GM23248 (cell line): ENCODE measurements around the gene PPP2R2B. TPM values are rescaled to one million over a fixed set of nuclear protein-coding genes. Genes with fewer than 3 reads are reported as not detected.

Source experiments
- DNase-seq: peaks from one replicate; pipeline ENCODE4 v3.0.0-alpha.2; 2015
- H2AFZ ChIP-seq: fragments of 200-600 bp; sonication (generic); 2 replicates; pipeline ENCODE4 v1.6.1; 2016; ENCODE audit warnings: antibody characterized with exemption
- H3F3A ChIP-seq: fragments of 200-600 bp; sonication (generic); 2 replicates; pipeline ENCODE4 v1.6.1; 2016; ENCODE audit warnings: mild to moderate bottlenecking, antibody characterized with exemption, mixed run types; ENCODE audit not compliant: insufficient read depth
- H3K27ac ChIP-seq: fragments of 200-600 bp; sonication (generic); 2 replicates; pipeline ENCODE4 v1.5.1; 2016; ENCODE audit warnings: mild to moderate bottlenecking
- H3K27me3 ChIP-seq: fragments of 200-600 bp; sonication (generic); replicated peaks from 2 replicates; pipeline ENCODE4 v1.6.1; 2016; ENCODE audit warnings: mild to moderate bottlenecking; ENCODE audit not compliant: insufficient read depth
- H3K36me3 ChIP-seq: fragments of 200-600 bp; sonication (generic); 2 replicates; pipeline ENCODE4 v1.6.1; 2016; ENCODE audit warnings: low read depth, mild to moderate bottlenecking
- H3K4me1 ChIP-seq: fragments of 200-600 bp; sonication (generic); 2 replicates; pipeline ENCODE4 v1.6.1; 2016; ENCODE audit warnings: mild to moderate bottlenecking; ENCODE audit not compliant: insufficient read depth
- H3K4me2 ChIP-seq: fragments of 200-600 bp; sonication (generic); one replicate; pipeline ENCODE4 v1.6.1; 2016; ENCODE audit warnings: mild to moderate bottlenecking; ENCODE audit not compliant: unreplicated experiment
- H3K4me3 ChIP-seq: fragments of 200-600 bp; sonication (generic); 2 replicates; pipeline ENCODE4 v1.5.1; 2016; ENCODE audit warnings: mild to moderate bottlenecking
- H3K79me2 ChIP-seq: fragments of 200-600 bp; sonication (generic); 2 replicates; pipeline ENCODE4 v1.6.1; 2016; ENCODE audit warnings: mild to moderate bottlenecking; ENCODE audit not compliant: insufficient read depth
- H3K9ac ChIP-seq: fragments of 200-600 bp; sonication (generic); 2 replicates; pipeline ENCODE4 v1.6.1; 2016; ENCODE audit warnings: mild to moderate bottlenecking
- H3K9me2 ChIP-seq: fragments of 200-600 bp; sonication (generic); 2 replicates; pipeline ENCODE4 v1.6.1; 2016; ENCODE audit warnings: mixed run types, mild to moderate bottlenecking, moderate library complexity; ENCODE audit not compliant: insufficient read depth
- H3K9me3 ChIP-seq: fragments of 200-600 bp; sonication (generic); one replicate; pipeline ENCODE4 v1.6.1; 2017; ENCODE audit warnings: low read depth
- H4K20me1 ChIP-seq: fragments of 200-600 bp; sonication (generic); 2 replicates; pipeline ENCODE4 v1.6.0; 2016; ENCODE audit not compliant: insufficient read depth
- EZH2 ChIP-seq: fragments of 200-600 bp; sonication (generic); IDR thresholded peaks from 2 replicates; pipeline ENCODE4 v1.6.1; 2018; ENCODE audit warnings: antibody characterized with exemption, mild to moderate bottlenecking; ENCODE audit not compliant: insufficient read depth, poor library complexity, severe bottlenecking
- EZH2phosphoT487 ChIP-seq: fragments of 200-600 bp; sonication (generic); IDR thresholded peaks from 2 replicates; pipeline ENCODE4 v1.6.1; 2018; ENCODE audit warnings: antibody characterized with exemption, moderate library complexity, mild to moderate bottlenecking, low read depth; ENCODE audit not compliant: insufficient read depth
- WGBS, 2 experiments: methylation state at CpG; one replicate each; pipeline ENCODE4 v1.1.6; 2015 to 2017; ENCODE audit warnings: low lambda C conversion rate in 2 of 2, low coverage in 1 of 2; ENCODE audit errors: missing lambda C conversion rate in 2 of 2; 5-methylcytosine and 5-hydroxymethylcytosine counted together
- in situ Hi-C: fragments of 300-500 bp; cut with MboI; formaldehyde crosslinking; loops from 2 replicates; pipeline ENCODE4 v1.15.0; 2020
- polyA plus RNA-seq: library from polyadenylated mRNA; unstranded; fragments of >200 nt; fragmentation: Nextera tagmentation; extraction: Ambion mirVana; gene quantifications from 2 replicates; pipeline ENCODE4 v1.2.1, GENCODE V29; 2016
- total RNA-seq: library from RNA; depleted of rRNA; stranded (reverse); fragments of >200 nt; shearing (Covaris generic); gene quantifications from 2 replicates; pipeline ENCODE4 v1.2.3, GENCODE V29; 2014

Gene PPP2R2B
- total and polyA plus RNA-seq, 2 experiments from 2014 or later: 0.11 to 0.28 TPM

DNA sequence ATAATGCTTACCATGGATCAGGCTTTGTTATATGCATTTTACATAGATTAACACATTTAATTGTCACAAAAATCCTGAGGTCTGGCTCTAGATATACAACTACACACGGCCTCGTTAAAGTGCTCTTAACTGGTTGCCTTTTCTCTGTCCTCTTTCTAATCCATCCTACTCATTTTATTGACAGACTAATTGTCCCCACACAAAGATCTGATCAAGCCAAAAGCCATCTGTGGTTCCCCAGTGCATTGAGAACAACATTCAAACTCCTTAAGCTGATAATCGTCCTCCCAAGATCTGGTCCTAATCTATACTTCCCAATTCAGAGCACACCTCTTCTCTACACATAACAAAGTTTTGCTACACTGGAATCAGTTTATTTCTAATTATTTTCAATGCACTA is 23.9 kb upstream of the PPP2R2B start:
- Histone ChIP-seq H3F3A (no peaks in the 10 kb centered on the region), H3K9ac (no peak overlapping the region), H3K4me2 (no peak overlapping the region), H3K9me2 (no peaks in the 10 kb centered on the region), H3K79me2 (no peaks in the 10 kb centered on the region), H3K4me3 (no peak overlapping the region), H4K20me1 (no peaks in the 10 kb centered on the region), H3K27me3 (no peaks in the 10 kb centered on the region), H2AFZ (no peak overlapping the region), H3K36me3 (no peaks in the 10 kb centered on the region), H3K27ac (no peak overlapping the region), H3K9me3 (no peaks in the 10 kb centered on the region), H3K4me1 (no peaks in the 10 kb centered on the region)
- no peak for TF ChIP-seq EZH2
- TF ChIP-seq EZH2phosphoT487: no peak
- in situ Hi-C loops: no loop called here
- DNase-seq: no peak
- WGBS, 2 experiments: 40 to 45% methylated on average over 3 of the region's 3 CpGs

DNA sequence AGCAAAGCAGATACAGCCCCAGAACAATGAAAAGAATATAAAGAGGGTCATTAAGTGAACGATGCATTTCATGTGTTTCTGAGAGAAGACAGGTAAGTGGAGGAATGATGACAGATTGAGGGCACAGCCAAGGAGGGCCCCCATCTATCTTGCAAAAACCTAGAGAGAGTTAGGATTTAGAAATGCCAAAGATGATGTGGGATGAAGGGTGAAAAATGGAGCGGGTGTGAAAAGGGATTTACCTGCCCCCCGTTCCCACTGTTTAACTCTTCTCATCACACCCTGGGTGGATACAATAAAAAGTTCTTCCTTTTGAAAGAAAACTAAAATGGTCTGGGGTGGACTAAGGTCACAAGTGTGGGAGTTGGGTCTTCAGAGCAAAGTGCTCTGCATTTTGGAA is 18.5 kb upstream of the PPP2R2B start:
- H3K9me3 ChIP-seq: no peaks in the 10 kb centered on the region

DNA sequence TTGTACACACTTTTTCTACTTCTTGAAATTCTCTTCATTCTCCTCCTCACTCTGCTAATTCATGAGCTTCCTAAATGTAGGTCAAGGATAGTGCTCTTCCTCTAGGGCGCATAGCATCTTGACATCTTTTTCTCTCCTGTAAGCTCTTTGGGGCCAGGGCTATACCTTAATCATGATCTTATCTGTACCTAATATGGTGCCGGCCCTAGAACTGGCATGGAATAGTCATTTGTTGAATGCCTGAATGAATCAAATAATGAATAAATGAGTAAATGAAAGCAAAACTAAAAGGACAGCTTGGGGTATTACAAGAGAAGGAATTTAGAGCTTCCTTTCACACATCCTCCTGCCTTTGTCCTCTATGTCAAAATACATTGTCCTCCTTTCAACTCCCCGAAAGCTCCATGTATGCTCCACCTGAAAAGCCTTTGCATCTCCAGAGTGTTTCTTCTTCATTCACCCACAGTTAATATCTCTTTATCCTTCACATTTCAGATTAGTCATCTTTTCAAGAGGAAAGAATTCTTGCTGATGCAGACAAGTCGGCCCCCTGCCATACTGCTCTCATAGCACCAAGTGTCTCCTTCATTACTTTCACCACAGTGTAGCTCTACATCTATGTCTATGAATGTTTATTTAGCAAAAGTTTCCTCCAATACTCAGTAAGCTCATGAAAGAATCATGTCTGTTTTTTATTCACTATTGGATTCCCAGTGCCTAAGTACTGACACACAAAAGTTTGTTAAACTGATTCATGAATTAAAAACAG is 16.4 kb upstream of the PPP2R2B start:
- H3K79me2 ChIP-seq: no peaks in the 10 kb centered on the region
- no peak for TF ChIP-seq EZH2
- TF ChIP-seq EZH2phosphoT487: no peak
- H3K4me1 ChIP-seq: no peaks in the 10 kb centered on the region
- H3K9me2 ChIP-seq: no peaks in the 10 kb centered on the region
- no peak overlapping the region for H3K4me2 ChIP-seq
- no peak overlapping the region for H2AFZ ChIP-seq
- no peak overlapping the region for H3K9ac ChIP-seq
- no peaks in the 10 kb centered on the region for H3K9me3 ChIP-seq
- no peak for DNase-seq
- in situ Hi-C loops: no loop called here
- no peaks in the 10 kb centered on the region for H3K27me3 ChIP-seq
- no peak overlapping the region for H3K27ac ChIP-seq
- H3K4me3 ChIP-seq: no peak overlapping the region
- H3F3A ChIP-seq: no peaks in the 10 kb centered on the region
- no peaks in the 10 kb centered on the region for H4K20me1 ChIP-seq
- WGBS, 2 experiments: 52 to 58% methylated on average over 4 of the region's 4 CpGs
- no peaks in the 10 kb centered on the region for H3K36me3 ChIP-seq

More for the DNA sequence above, 18.5 kb upstream of the PPP2R2B start:
- no peaks in the 10 kb centered on the region for H3K36me3 ChIP-seq
- no peak overlapping the region for H3K4me2 ChIP-seq
- WGBS, 2 experiments: 11 to 16% methylated on average over 3 of the region's 3 CpGs
- no peaks in the 10 kb centered on the region for H3K4me1 ChIP-seq
- no peaks in the 10 kb centered on the region for H4K20me1 ChIP-seq
- H3K4me3 ChIP-seq: no peak overlapping the region
- no peaks in the 10 kb centered on the region for H3K79me2 ChIP-seq
- no peaks in the 10 kb centered on the region for H3K9me2 ChIP-seq
- no peak for TF ChIP-seq EZH2
- TF ChIP-seq EZH2phosphoT487: no peak
- in situ Hi-C loops: no loop called here
- DNase-seq: no peak
- H3K9ac ChIP-seq: no peak overlapping the region
- no peak overlapping the region for H3K27ac ChIP-seq
- no peak overlapping the region for H2AFZ ChIP-seq
- no peaks in the 10 kb centered on the region for H3K27me3 ChIP-seq
- H3F3A ChIP-seq: no peaks in the 10 kb centered on the region

DNA sequence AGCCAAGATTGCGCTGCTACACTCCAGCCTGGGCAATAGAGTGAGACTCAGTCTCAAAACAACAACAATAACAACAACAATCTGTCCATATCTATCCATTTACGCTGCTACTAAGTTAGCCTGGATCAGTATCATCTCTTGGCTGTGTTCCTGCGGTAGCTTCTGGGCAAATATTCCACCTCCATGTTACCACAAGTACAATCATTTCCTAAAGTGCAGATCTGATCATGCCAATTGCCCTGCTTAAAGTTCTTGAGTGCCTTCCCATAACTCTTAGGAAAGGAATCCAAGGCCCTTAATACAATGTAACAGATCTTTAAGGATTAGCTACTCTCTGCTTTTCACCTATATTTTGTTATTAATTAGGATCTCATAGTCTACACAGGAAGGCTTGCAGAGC is 15.4 kb upstream of the PPP2R2B start:
- Histone ChIP-seq H3K4me3 (no peak overlapping the region), H3F3A (no peaks in the 10 kb centered on the region), H2AFZ (no peak overlapping the region), H3K9me2 (no peaks in the 10 kb centered on the region), H4K20me1 (no peaks in the 10 kb centered on the region), H3K9ac (no peak overlapping the region), H3K27ac (no peak overlapping the region), H3K27me3 (no peaks in the 10 kb centered on the region), H3K79me2 (no peaks in the 10 kb centered on the region), H3K4me1 (no peaks in the 10 kb centered on the region), H3K36me3 (no peaks in the 10 kb centered on the region), H3K4me2 (no peak overlapping the region), H3K9me3 (no peaks in the 10 kb centered on the region)
- TF ChIP-seq EZH2 (no peak), EZH2phosphoT487 (no peak)
- in situ Hi-C loops: no loop called here
- DNase-seq: no peak
- 35 to 56% methylated on average over 3 of the region's 3 CpGs for WGBS, 2 experiments
